Measurements from ENCODE around the gene KAZN. TPM values are rescaled to one million over a fixed set of nuclear protein-coding genes. Genes with fewer than 3 reads are reported as not detected.

Gene KAZN
- total and polyA plus RNA-seq, 9 donors = 10.1 to 56.4 (median 27.9) TPM

GRCh38 chr1:15118579-15118978 is 520.1 kb downstream of the KAZN start:
- Histone ChIP-seq H3K27me3 (no peaks in the 10 kb centered on the region), H3K4me1 (ENCODE audit: insufficient read depth) (peaks cover 2% of the 10 kb centered on the region), H3K36me3 (no peaks in the 10 kb centered on the region), H3K9me3 (no peaks in the 10 kb centered on the region), H3K27ac (no peak overlapping the region), H3K4me3 (no peak overlapping the region)
- 79 to 87% (median 83%) methylated on average over 8 of the region's 8 CpGs for WGBS, 3 donors
- intact Hi-C loops (cut with DNase I) = no loop called here
- DNase-seq = no peak
- no peak for TF ChIP-seq EP300 (IDR thresholded peaks at IDR 0.05)
- TF ChIP-seq POLR2A (IDR thresholded peaks at IDR 0.05) = no peak
- no peak for TF ChIP-seq CTCF (IDR thresholded peaks at IDR 0.05)

GRCh38 chr1:15120251-15120945 is 521.9 kb downstream of the KAZN start:
- Histone ChIP-seq H3K27me3 (no peaks in the 10 kb centered on the region), H3K4me3 (no peak overlapping the region), H3K9me3 (no peaks in the 10 kb centered on the region), H3K36me3 (no peaks in the 10 kb centered on the region), H3K4me1 (ENCODE audit: insufficient read depth) (peaks cover 2% of the 10 kb centered on the region), H3K27ac (no peak overlapping the region)
- TF ChIP-seq CTCF (IDR thresholded peaks at IDR 0.05) (no peak), POLR2A (IDR thresholded peaks at IDR 0.05) (no peak), EP300 (IDR thresholded peaks at IDR 0.05) (no peak)
- DNase-seq = no peak
- intact Hi-C loops (cut with DNase I) = loop anchor here in 1 of 4 donors (10.0 kb wide), 1 partner anchor 304 kb away; no protein-coding TSS in a partner anchor
- WGBS, 3 donors = 81 to 88% (median 85%) methylated on average over 13 of the region's 13 CpGs

DNA sequence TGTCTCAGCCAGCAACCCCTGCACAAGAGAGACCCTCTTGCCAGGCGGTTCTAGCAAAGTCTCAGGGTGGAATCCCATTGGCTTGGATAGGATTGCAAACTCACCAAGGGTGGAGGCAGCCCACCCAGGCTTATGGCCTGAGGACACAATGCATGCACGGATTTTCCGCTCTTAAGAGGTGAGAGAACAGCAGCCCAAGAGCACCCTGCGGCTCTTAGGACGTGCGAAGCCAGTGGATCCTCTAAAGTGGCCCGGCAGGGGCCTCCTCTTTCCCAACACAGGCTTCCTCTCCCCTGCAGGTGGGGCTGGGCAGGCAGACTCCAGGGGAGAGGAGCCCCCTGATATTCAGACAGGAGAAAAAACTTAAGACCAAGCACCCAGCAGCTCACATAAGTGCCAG is 523.8 kb downstream of the KAZN start:
- no peak overlapping the region for H3K4me3 ChIP-seq
- WGBS, 3 donors = 84 to 97% (median 91%) methylated on average over 7 of the region's 7 CpGs
- intact Hi-C loops (cut with DNase I) = loop anchor here in 1 of 4 donors (10.0 kb wide), 1 partner anchor 302 kb away; no protein-coding TSS in a partner anchor

GRCh38 chr1:15123270-15123669 is 524.8 kb downstream of the KAZN start:
- intact Hi-C loops (cut with DNase I) = loop anchor here in 1 of 4 donors (10.0 kb wide), 1 partner anchor 302 kb away; no protein-coding TSS in a partner anchor
- DNase-seq = no peak

More for the DNA sequence above, 523.8 kb downstream of the KAZN start:
- Histone ChIP-seq H3K36me3 (no peaks in the 10 kb centered on the region), H3K4me1 (ENCODE audit: insufficient read depth) (no peaks in the 10 kb centered on the region), H3K27ac (no peak overlapping the region), H3K9me3 (no peaks in the 10 kb centered on the region), H3K27me3 (no peaks in the 10 kb centered on the region)
- TF ChIP-seq CTCF (IDR thresholded peaks at IDR 0.05) (no peak), EP300 (IDR thresholded peaks at IDR 0.05) (no peak), POLR2A (IDR thresholded peaks at IDR 0.05) (no peak)
- no peak for DNase-seq

More at GRCh38 chr1:15123270-15123669, 524.8 kb downstream of the KAZN start:
- no peaks in the 10 kb centered on the region for H3K27me3 ChIP-seq
- H3K4me3 ChIP-seq = no peak overlapping the region
- WGBS, 3 donors = 67 to 79% (median 67%) methylated on average over 5 of the region's 5 CpGs
- no peaks in the 10 kb centered on the region for H3K36me3 ChIP-seq
- no peaks in the 10 kb centered on the region for H3K4me1 ChIP-seq (ENCODE audit: insufficient read depth)
- no peaks in the 10 kb centered on the region for H3K9me3 ChIP-seq
- TF ChIP-seq EP300 (IDR thresholded peaks at IDR 0.05) (no peak), POLR2A (IDR thresholded peaks at IDR 0.05) (no peak), CTCF (IDR thresholded peaks at IDR 0.05) (no peak)
- no peak overlapping the region for H3K27ac ChIP-seq
